ENCODE results near the gene ADAMTS9. TPM values are rescaled to one million over a fixed set of nuclear protein-coding genes. Genes with fewer than 3 reads are reported as not detected.

The ADAMTS9 gene
- total RNA-seq, 1 experiment from 2014 or later = 1.8 TPM

- DNase-seq (ENCODE audit: unreplicated experiment) = no peak
- no peaks in the 10 kb centered on the region for H3K9me3 Mint-ChIP-seq (ENCODE audit: unreplicated experiment)
- ChIA-PET POLR2A (interaction anchor here (0.7 kb wide), 1 partner anchor 407 kb away, joined by 3 read pairs; no protein-coding TSS in a partner anchor), CTCF (interaction anchor here (0.6 to 1.2 kb wide), 4 partner anchors 36 to 1386 kb away, joined by 3 to 4 read pairs (median 3); no protein-coding TSS in a partner anchor)
- H3K27me3 Mint-ChIP-seq (ENCODE audit: insufficient read depth, unreplicated experiment) = no peaks in the 10 kb centered on the region
- intact Hi-C loops (cut with micrococcal nuclease) = no loop called here
- no peak overlapping the region for H3K4me3 Mint-ChIP-seq (ENCODE audit: unreplicated experiment)
- H3K36me3 Mint-ChIP-seq (ENCODE audit: insufficient read depth, unreplicated experiment) = no peaks in the 10 kb centered on the region
- no peaks in the 10 kb centered on the region for H3K4me1 Mint-ChIP-seq (ENCODE audit: insufficient read depth, unreplicated experiment)
- no peak overlapping the region for H3K27ac Mint-ChIP-seq (ENCODE audit: low read depth, unreplicated experiment)
- no TSS peak for BruUV-seq (replicated peaks)
- no peak for TF ChIP-seq CTCF (IDR thresholded peaks at IDR 0.05; ENCODE audit: unreplicated experiment)
Measured at GRCh38 chr3:64638511-64638910, 49.3 kb downstream of the ADAMTS9 start.

- peaks cover under 1% of the 10 kb centered on the region for H3K9me3 Mint-ChIP-seq (ENCODE audit: unreplicated experiment)
- POLR2A ChIA-PET = no interaction called here
- no peak for TF ChIP-seq CTCF (IDR thresholded peaks at IDR 0.05; ENCODE audit: unreplicated experiment)
Measured at GRCh38 chr3:64634417-64634816, 53.4 kb downstream of the ADAMTS9 start.

DNA sequence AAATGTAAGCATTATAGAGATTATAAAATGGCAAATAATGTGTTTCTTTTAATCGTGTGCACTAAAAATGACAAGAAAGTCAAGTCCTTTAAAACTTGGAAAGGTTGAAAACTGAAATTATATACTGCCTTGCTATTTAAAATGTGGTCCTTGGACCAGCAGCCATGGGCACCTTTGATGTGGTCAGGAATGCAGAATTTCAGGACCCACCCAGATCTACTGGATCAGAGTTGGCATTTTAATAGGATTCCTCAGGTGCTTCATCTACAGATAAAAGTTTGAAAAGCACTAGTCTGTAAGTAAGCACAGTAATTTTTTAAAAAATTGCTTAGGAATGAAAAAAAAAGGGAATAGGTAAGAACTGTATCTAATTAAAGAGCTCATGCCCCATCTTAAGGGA lies 55.8 kb downstream of the ADAMTS9 start:
- Mint-ChIP-seq H3K27ac (ENCODE audit: low read depth, unreplicated experiment) (no peak overlapping the region), H3K4me3 (ENCODE audit: unreplicated experiment) (no peak overlapping the region), H3K36me3 (ENCODE audit: insufficient read depth, unreplicated experiment) (peaks cover 4% of the 10 kb centered on the region), H3K4me1 (ENCODE audit: insufficient read depth, unreplicated experiment) (no peaks in the 10 kb centered on the region), H3K27me3 (ENCODE audit: insufficient read depth, unreplicated experiment) (no peaks in the 10 kb centered on the region), H3K9me3 (ENCODE audit: unreplicated experiment) (peaks cover 4% of the 10 kb centered on the region)
- CTCF ChIA-PET = no interaction called here
- POLR2A ChIA-PET = no interaction called here
- DNase-seq (ENCODE audit: unreplicated experiment) = no peak
- BruUV-seq (replicated peaks) = no TSS peak
- intact Hi-C loops (cut with micrococcal nuclease) = no loop called here
- no peak for TF ChIP-seq CTCF (IDR thresholded peaks at IDR 0.05; ENCODE audit: unreplicated experiment)

More at GRCh38 chr3:64634417-64634816, 53.4 kb downstream of the ADAMTS9 start:
- H3K27me3 Mint-ChIP-seq (ENCODE audit: insufficient read depth, unreplicated experiment) = no peaks in the 10 kb centered on the region
- DNase-seq (ENCODE audit: unreplicated experiment) = no peak
- no peaks in the 10 kb centered on the region for H3K4me1 Mint-ChIP-seq (ENCODE audit: insufficient read depth, unreplicated experiment)
- H3K27ac Mint-ChIP-seq (ENCODE audit: low read depth, unreplicated experiment) = no peak overlapping the region
- BruUV-seq (replicated peaks) = no TSS peak
- H3K4me3 Mint-ChIP-seq (ENCODE audit: unreplicated experiment) = no peak overlapping the region
- CTCF ChIA-PET = no interaction called here
- intact Hi-C loops (cut with micrococcal nuclease) = no loop called here
- H3K36me3 Mint-ChIP-seq (ENCODE audit: insufficient read depth, unreplicated experiment) = peaks cover 4% of the 10 kb centered on the region

- ChIA-PET CTCF (interaction anchor here (0.7 kb wide), 2 partner anchors 91 to 499 kb away, joined by 3 to 4 read pairs; no protein-coding TSS in a partner anchor), POLR2A (interaction anchor here (0.7 to 1.0 kb wide), 2 partner anchors 9 to 1650 kb away, joined by 3 to 4 read pairs; no protein-coding TSS in a partner anchor)
- peak; percentile 16 for DNase-seq (ENCODE audit: unreplicated experiment)
- Mint-ChIP-seq H3K4me1 (ENCODE audit: insufficient read depth, unreplicated experiment) (no peaks in the 10 kb centered on the region), H3K9me3 (ENCODE audit: unreplicated experiment) (peaks cover 4% of the 10 kb centered on the region), H3K4me3 (ENCODE audit: unreplicated experiment) (no peak overlapping the region), H3K27me3 (ENCODE audit: insufficient read depth, unreplicated experiment) (no peaks in the 10 kb centered on the region), H3K27ac (ENCODE audit: low read depth, unreplicated experiment) (no peak overlapping the region), H3K36me3 (ENCODE audit: insufficient read depth, unreplicated experiment) (peaks cover 4% of the 10 kb centered on the region)
- intact Hi-C loops (cut with micrococcal nuclease) = no loop called here
- no TSS peak for BruUV-seq (replicated peaks)
- TF ChIP-seq CTCF (IDR thresholded peaks at IDR 0.05; ENCODE audit: unreplicated experiment) = no peak
Measured at GRCh38 chr3:64627471-64628321, 60.1 kb downstream of the ADAMTS9 start.

Measured in MCF 10A (cell line).